DND-41 (cell line): Measurements from ENCODE around the gene NRROS.

Source experiments
- ATAC-seq: fragments of 200-7000 bp; cut with Tn5 transposase; 3 replicates; pipeline ENCODE4 v1.9.1; 2021; ENCODE audit warnings: low read depth; ENCODE audit not compliant: insufficient read depth
- DNase-seq: peaks from one replicate; pipeline ENCODE4 v3.0.0-alpha.2; 2020
- H2AFZ ChIP-seq: 2 replicates; pipeline ENCODE4 v1.6.0; 2012; ENCODE audit warnings: low read depth, low read length
- H3K27ac ChIP-seq: 2 replicates; pipeline ENCODE4 v1.5.1; 2012; ENCODE audit warnings: low read length, inconsistent platforms
- H3K27me3 ChIP-seq: fragments of 200-600 bp; sonication (generic); 2 replicates; pipeline ENCODE4 v1.6.0; 2012; ENCODE audit warnings: low read length, mild to moderate bottlenecking, inconsistent platforms; ENCODE audit not compliant: insufficient read depth, poor library complexity
- H3K36me3 ChIP-seq: 2 replicates; pipeline ENCODE4 v1.5.1; 2012; ENCODE audit warnings: low read length, inconsistent platforms; ENCODE audit not compliant: insufficient read depth
- H3K4me1 ChIP-seq: 2 replicates; pipeline ENCODE4 v1.5.1; 2012; ENCODE audit warnings: mild to moderate bottlenecking, low read length; ENCODE audit not compliant: insufficient read depth
- H3K4me2 ChIP-seq: 2 replicates; pipeline ENCODE4 v1.6.0; 2012; ENCODE audit warnings: mild to moderate bottlenecking, moderate library complexity, low read length, inconsistent platforms; ENCODE audit not compliant: insufficient read depth
- H3K4me3 ChIP-seq, 2 experiments: fragments of 200-600 bp in 1 of 2; shearing (Covaris generic) in 1 of 2; 2 replicates each; pipeline ENCODE4 v1.5.1; 2012 to 2016; ENCODE audit warnings: inconsistent platforms in 2 of 2, low read length in 2 of 2, mild to moderate bottlenecking in 2 of 2, low read depth in 1 of 2, moderate library complexity in 1 of 2
- H3K79me2 ChIP-seq: 2 replicates; pipeline ENCODE4 v1.6.0; 2012; ENCODE audit warnings: low read length, inconsistent platforms; ENCODE audit not compliant: insufficient read depth
- H3K9ac ChIP-seq: 2 replicates; pipeline ENCODE4 v1.6.0; 2012; ENCODE audit warnings: low read depth, mild to moderate bottlenecking, inconsistent platforms, low read length, moderate library complexity
- H3K9me3 ChIP-seq: 2 replicates; pipeline ENCODE4 v1.5.1; 2012; ENCODE audit warnings: low read length, moderate library complexity, mild to moderate bottlenecking, inconsistent platforms; ENCODE audit not compliant: insufficient read depth, severe bottlenecking
- H4K20me1 ChIP-seq: 2 replicates; pipeline ENCODE4 v1.6.0; 2012; ENCODE audit warnings: low read length; ENCODE audit not compliant: insufficient read depth
- CTCF ChIP-seq: IDR thresholded peaks from 2 replicates; pipeline ENCODE4 v1.5.1; 2012; ENCODE audit warnings: borderline replicate concordance, low read length, moderate library complexity, mild to moderate bottlenecking; ENCODE audit not compliant: poor library complexity, severe bottlenecking; ENCODE audit errors: extremely low read depth
- EZH2 ChIP-seq: IDR thresholded peaks from 3 replicates; pipeline ENCODE4 v1.6.1; 2012; ENCODE audit warnings: borderline replicate concordance, low read depth, mild to moderate bottlenecking, moderate library complexity, low read length, inconsistent platforms; ENCODE audit not compliant: severe bottlenecking

The NRROS gene

GRCh38 chr3:196656213-196656612, 16.7 kb downstream of the NRROS start:
- H3K27ac ChIP-seq: no peak overlapping the region
- no peak for TF ChIP-seq EZH2
- no peak for TF ChIP-seq CTCF
- no peak overlapping the region for H3K9ac ChIP-seq
- no peak for DNase-seq
- H4K20me1 ChIP-seq: peaks cover 89% of the 10 kb centered on the region
- H3K9me3 ChIP-seq: no peaks in the 10 kb centered on the region
- H3K36me3 ChIP-seq: peaks cover 100% of the 10 kb centered on the region
- no peak overlapping the region for H2AFZ ChIP-seq
- ATAC-seq: no peak
- H3K4me2 ChIP-seq: no peak overlapping the region
- peaks cover 7% of the 10 kb centered on the region for H3K4me1 ChIP-seq
- peaks cover 96% of the 10 kb centered on the region for H3K79me2 ChIP-seq
- H3K27me3 ChIP-seq: no peaks in the 10 kb centered on the region
- no peak overlapping the region for H3K4me3 ChIP-seq

GRCh38 chr3:196659901-196660351, 20.4 kb downstream of the NRROS start:
- no peak for ATAC-seq
- H3K36me3 ChIP-seq: peaks cover 83% of the 10 kb centered on the region

GRCh38 chr3:196660381-196661166, 21.1 kb downstream of the NRROS start:
- no peaks in the 10 kb centered on the region for H3K27me3 ChIP-seq
- no peak overlapping the region for H3K9ac ChIP-seq
- no peak overlapping the region for H2AFZ ChIP-seq
- no peak for TF ChIP-seq CTCF
- no peak for TF ChIP-seq EZH2
- no peak overlapping the region for H3K27ac ChIP-seq
- DNase-seq (no peak), ATAC-seq (no peak)
- no peaks in the 10 kb centered on the region for H3K9me3 ChIP-seq
- peaks cover 52% of the 10 kb centered on the region for H3K79me2 ChIP-seq
- H3K36me3 ChIP-seq: peaks cover 77% of the 10 kb centered on the region
- H3K4me3 ChIP-seq: no peak overlapping the region
- H4K20me1 ChIP-seq: peaks cover 61% of the 10 kb centered on the region
- H3K4me1 ChIP-seq: peaks cover 7% of the 10 kb centered on the region
- H3K4me2 ChIP-seq: no peak overlapping the region

More at GRCh38 chr3:196659901-196660351, 20.4 kb downstream of the NRROS start:
- H3K9ac ChIP-seq: no peak overlapping the region
- H3K4me3 ChIP-seq: no peak overlapping the region
- no peak overlapping the region for H3K4me2 ChIP-seq
- H3K79me2 ChIP-seq: peaks cover 58% of the 10 kb centered on the region
- peaks cover 67% of the 10 kb centered on the region for H4K20me1 ChIP-seq
- no peak overlapping the region for H3K27ac ChIP-seq
- no peak overlapping the region for H2AFZ ChIP-seq
- H3K4me1 ChIP-seq: peaks cover 7% of the 10 kb centered on the region
- no peak for TF ChIP-seq CTCF
- TF ChIP-seq EZH2: no peak
- no peaks in the 10 kb centered on the region for H3K27me3 ChIP-seq
- DNase-seq: no peak
- H3K9me3 ChIP-seq: no peaks in the 10 kb centered on the region
